GM12878 (cell line): ENCODE measurements around the gene VCL. TPM values are rescaled to one million over a fixed set of nuclear protein-coding genes. Genes with fewer than 3 reads are reported as not detected.

Experiments used
- BACH1 ChIP-seq: fragments of 450-650 bp; IDR thresholded peaks from 2 replicates; pipeline ENCODE4 v1.6.1; 2017; ENCODE audit warnings: mild to moderate bottlenecking, borderline replicate concordance
- BRCA1 ChIP-seq: IDR thresholded peaks from 2 replicates; pipeline ENCODE4 v1.6.1; 2011; ENCODE audit warnings: low read depth, low read length, improper control_type of control experiment
- CHD2 ChIP-seq: IDR thresholded peaks from 2 replicates; pipeline ENCODE4 v1.6.1; 2011; ENCODE audit warnings: low read depth, low read length, improper control_type of control experiment, borderline replicate concordance
- DPF2 ChIP-seq: fragments of 450-650 bp; IDR thresholded peaks from 2 replicates; pipeline ENCODE4 v1.6.1; 2017; ENCODE audit warnings: mild to moderate bottlenecking
- FOS ChIP-seq: IDR thresholded peaks from 3 replicates; pipeline ENCODE4 v1.6.1; 2011; ENCODE audit warnings: borderline replicate concordance; ENCODE audit not compliant: insufficient read length; ENCODE audit errors: extremely low read depth
- GATAD2B ChIP-seq: fragments of 450-650 bp; conservative IDR thresholded peaks from 2 replicates; pipeline ENCODE4 v1.6.1; 2017; ENCODE audit warnings: low read depth, mild to moderate bottlenecking, moderate library complexity
- HCFC1 ChIP-seq: fragments of 150-350 bp; IDR thresholded peaks from 2 replicates; pipeline ENCODE4 v1.6.1; 2014; ENCODE audit warnings: low read length
- IKZF1 ChIP-seq: fragments of 450-650 bp; conservative IDR thresholded peaks from 2 replicates; pipeline ENCODE4 v1.6.1; 2017; ENCODE audit warnings: antibody characterized with exemption, mild to moderate bottlenecking
- IKZF2 ChIP-seq, 2 experiments: fragments of 450-650 bp; IDR thresholded peaks; 2 replicates each; pipeline ENCODE4 v1.6.1; 2017; ENCODE audit warnings: mild to moderate bottlenecking in 2 of 2, moderate library complexity in 2 of 2
- IRF5 ChIP-seq: fragments of 450-650 bp; IDR thresholded peaks from 2 replicates; pipeline ENCODE4 v1.6.1; 2017; ENCODE audit warnings: borderline replicate concordance
- LARP7 ChIP-seq: fragments of 450-650 bp; IDR thresholded peaks from 2 replicates; pipeline ENCODE4 v1.6.1; 2017; ENCODE audit warnings: mild to moderate bottlenecking
- NFYB ChIP-seq: IDR thresholded peaks from 2 replicates; pipeline ENCODE4 v1.6.1; 2011; ENCODE audit warnings: low read depth, mild to moderate bottlenecking, low read length, improper control_type of control experiment, moderate library complexity; ENCODE audit not compliant: insufficient read depth
- NR2C1 ChIP-seq: fragments of 450-650 bp; IDR thresholded peaks from 2 replicates; pipeline ENCODE4 v1.6.1; 2017; ENCODE audit warnings: antibody characterized with exemption, mild to moderate bottlenecking, moderate library complexity
- NR2F1 ChIP-seq: fragments of 450-650 bp; conservative IDR thresholded peaks from 2 replicates; pipeline ENCODE4 v1.6.1; 2017; ENCODE audit warnings: mild to moderate bottlenecking
- POLR2A ChIP-seq: IDR thresholded peaks from 2 replicates; pipeline ENCODE4 v1.6.1; 2011; ENCODE audit warnings: low read depth, mild to moderate bottlenecking, low read length
- POLR2AphosphoS5 ChIP-seq: IDR thresholded peaks from 2 replicates; pipeline ENCODE4 v1.6.1; 2011; ENCODE audit warnings: mild to moderate bottlenecking, low read length, inconsistent platforms
- RBBP5 ChIP-seq: fragments of 200-600 bp; sonication (generic); conservative IDR thresholded peaks from 2 replicates; pipeline ENCODE4 v1.6.1; 2016
- SIN3A ChIP-seq: IDR thresholded peaks from 2 replicates; pipeline ENCODE4 v1.6.1; 2012; ENCODE audit warnings: low read depth, low read length, improper control_type of control experiment
- TARDBP ChIP-seq: IDR thresholded peaks from 2 replicates; pipeline ENCODE4 v1.6.1; 2016; ENCODE audit warnings: borderline replicate concordance
- ZNF217 ChIP-seq: fragments of 450-650 bp; IDR thresholded peaks from 2 replicates; pipeline ENCODE4 v1.6.1; 2017; ENCODE audit warnings: antibody characterized with exemption, mild to moderate bottlenecking
- ZNF592 ChIP-seq: fragments of 450-650 bp; IDR thresholded peaks from 2 replicates; pipeline ENCODE4 v1.6.1; 2017; ENCODE audit warnings: mild to moderate bottlenecking, moderate library complexity
- ZNF687 ChIP-seq: fragments of 450-650 bp; IDR thresholded peaks from 2 replicates; pipeline ENCODE4 v1.6.1; 2017; ENCODE audit warnings: mild to moderate bottlenecking, moderate library complexity
- ZSCAN29 ChIP-seq: fragments of 450-650 bp; IDR thresholded peaks from 2 replicates; pipeline ENCODE4 v1.6.1; 2017; ENCODE audit warnings: mild to moderate bottlenecking, moderate library complexity
- polyA plus RNA-seq, 11 experiments: library from polyadenylated mRNA; depleted of rRNA in 4 of 11; unstranded in 6 of 11; stranded (reverse) in 5 of 11; fragments of >200 nt; fragmentation: Nextera tagmentation in 4 of 11; fragmentation: Illumina TruSeq in 1 of 11; extraction: Ambion mirVana in 4 of 11; extraction: Trizol in 1 of 11; gene quantifications; 1 replicate in 1 of 11; 2 replicates in 10 of 11; pipeline versions ENCODE4 v1.2.1 to v1.2.3, GENCODE V29; 2011 to 2016; ENCODE audit warnings: inconsistent platforms in 2 of 11, missing spikeins in 2 of 11, low read depth in 1 of 11
- total RNA-seq, 4 experiments: library from RNA; depleted of rRNA in 3 of 4; stranded (reverse); fragments of >200 nt in 3 of 4; fragmentation: Illumina TruSeq in 1 of 4; extraction: Trizol in 1 of 4; gene quantifications; 2 replicates each; pipeline versions ENCODE4 v1.2.1 to v1.2.3, GENCODE V29; 2013 to 2021

VCL gene
- total and polyA plus RNA-seq, 10 of the 15 experiments (the other 5 are each of a cell fraction or from before 2014, with no cell fraction given) = 6.7 to 54.6 (median 24.3) TPM

- TF ChIP-seq ZNF592 = no peak
- TF ChIP-seq NR2F1 = 0 out of 2 replicates have a peak, but pooled peaks have one; percentile 34
- TF ChIP-seq CHD2 = peak; percentile 77
- TF ChIP-seq ZNF217 = peak; percentile 89
- 0 out of 2 replicates have a peak, but pooled peaks have one; percentile 34 for TF ChIP-seq NR2C1
- TF ChIP-seq HCFC1 = no peak
- TF ChIP-seq IKZF2 (IDR thresholded peaks at IDR 0.05) = peak; percentile 56 to 58; a peak in 3 of 4 replicates
- 0 out of 2 replicates have a peak, but pooled peaks have one; percentile 66 for TF ChIP-seq GATAD2B
- peak; percentile 92 for TF ChIP-seq POLR2A
- TF ChIP-seq IRF5 = no peak
- TF ChIP-seq IKZF1 = peak; percentile 82
- TF ChIP-seq SIN3A = 0 out of 2 replicates have a peak, but pooled peaks have one; percentile 51
- peak; percentile 65 for TF ChIP-seq DPF2
- TF ChIP-seq BRCA1 = no peak
- TF ChIP-seq BACH1 = peak; percentile 62; the same call in 1 of the 2 replicates
- no peak for TF ChIP-seq ZSCAN29
- TF ChIP-seq FOS = peak; percentile 17
- no peak for TF ChIP-seq RBBP5
- TF ChIP-seq TARDBP = 0 out of 2 replicates have a peak, but pooled peaks have one; percentile 28
- TF ChIP-seq LARP7 = 0 out of 2 replicates have a peak, but pooled peaks have one; percentile 81
- peak; percentile 89 for TF ChIP-seq NFYB
- peak; percentile 76 for TF ChIP-seq POLR2AphosphoS5
- 0 out of 2 replicates have a peak, but pooled peaks have one; percentile 57 for TF ChIP-seq ZNF687
Measured at GRCh38 chr10:73997787-73998622, at the start of gene VCL (continued).
